Central memory CD4-positive, alpha-beta T cell (primary cell): ENCODE measurements around the gene TPMT.

ENCODE experiments used
- DNase-seq: peaks from one replicate; pipeline ENCODE4 v3.0.0; 2022

The TPMT gene

GRCh38 chr6:18110162-18110561 is 44.7 kb downstream of the TPMT start:
- DNase-seq, result no peak

DNA sequence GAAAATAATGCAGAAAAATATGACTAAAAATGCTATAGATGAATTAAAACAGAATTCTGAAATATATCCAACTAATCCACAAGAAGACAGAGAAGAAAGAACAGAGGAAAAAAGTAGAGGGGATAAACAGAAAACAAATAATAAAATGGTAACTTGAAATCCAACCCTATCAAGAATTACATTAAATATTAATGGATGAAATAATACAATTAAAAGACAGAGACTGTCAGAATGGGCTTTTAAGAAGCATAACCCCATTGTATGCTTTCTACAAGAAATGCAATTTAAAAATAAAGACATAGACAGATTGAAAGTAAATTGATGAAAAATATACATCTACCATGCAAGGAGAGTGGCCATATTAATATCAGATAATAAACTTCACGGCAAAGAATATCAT is 47.8 kb downstream of the TPMT start:
- DNase-seq, result no peak

- DNase-seq, result no peak
Observed at GRCh38 chr6:18102783-18103509, 51.9 kb downstream of the TPMT start.

- no peak for DNase-seq
Observed at GRCh38 chr6:18101873-18102272, 53.0 kb downstream of the TPMT start.

DNA sequence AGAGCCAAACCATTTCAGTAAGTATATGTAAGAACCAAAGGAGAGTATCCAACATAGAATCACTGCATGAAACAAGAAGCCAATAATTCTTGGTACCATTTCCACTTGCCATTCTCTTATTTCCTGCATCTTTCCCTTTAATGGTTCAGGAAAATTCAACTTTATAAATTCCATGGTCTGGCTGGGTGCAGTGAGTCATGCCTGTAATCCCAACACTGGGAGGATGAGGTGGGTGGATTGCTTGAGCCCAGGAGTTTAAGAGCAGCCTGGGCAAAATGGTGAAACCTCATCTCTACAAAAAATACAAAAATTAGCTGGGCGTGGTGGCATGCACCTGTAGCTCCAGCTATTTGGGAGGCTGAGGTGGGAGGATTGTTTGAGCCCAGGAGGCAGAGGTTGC is 53.6 kb downstream of the TPMT start:
- DNase-seq, result no peak

DNA sequence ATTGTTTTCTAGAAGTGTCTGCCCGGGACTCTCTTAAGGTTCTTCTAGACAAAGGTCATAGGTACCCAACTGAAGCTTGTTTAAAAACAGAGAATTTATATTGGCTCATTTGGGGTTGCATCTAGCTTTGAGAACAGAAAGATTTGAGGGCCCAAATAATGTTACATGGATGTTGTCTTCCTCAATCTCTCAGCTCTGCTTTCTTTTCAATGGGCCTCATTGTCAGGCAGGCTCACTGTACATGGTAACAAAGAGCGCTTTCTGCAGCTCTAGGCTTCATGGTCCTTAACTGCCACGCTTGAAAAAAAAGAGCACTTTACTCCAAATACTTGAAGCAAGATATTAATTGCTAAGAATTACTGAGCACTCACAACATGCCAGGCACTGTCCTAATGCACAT is 54.6 kb downstream of the TPMT start:
- no peak for DNase-seq

GRCh38 chr6:18099511-18099910 is 55.4 kb downstream of the TPMT start:
- no peak for DNase-seq

GRCh38 chr6:18096423-18096822 is 58.5 kb downstream of the TPMT start:
- DNase-seq, result no peak

- DNase-seq, result no peak
Observed at GRCh38 chr6:18091382-18091781, 63.5 kb downstream of the TPMT start.

- no peak for DNase-seq
Observed at GRCh38 chr6:18090349-18090786, 64.5 kb downstream of the TPMT start.

DNA sequence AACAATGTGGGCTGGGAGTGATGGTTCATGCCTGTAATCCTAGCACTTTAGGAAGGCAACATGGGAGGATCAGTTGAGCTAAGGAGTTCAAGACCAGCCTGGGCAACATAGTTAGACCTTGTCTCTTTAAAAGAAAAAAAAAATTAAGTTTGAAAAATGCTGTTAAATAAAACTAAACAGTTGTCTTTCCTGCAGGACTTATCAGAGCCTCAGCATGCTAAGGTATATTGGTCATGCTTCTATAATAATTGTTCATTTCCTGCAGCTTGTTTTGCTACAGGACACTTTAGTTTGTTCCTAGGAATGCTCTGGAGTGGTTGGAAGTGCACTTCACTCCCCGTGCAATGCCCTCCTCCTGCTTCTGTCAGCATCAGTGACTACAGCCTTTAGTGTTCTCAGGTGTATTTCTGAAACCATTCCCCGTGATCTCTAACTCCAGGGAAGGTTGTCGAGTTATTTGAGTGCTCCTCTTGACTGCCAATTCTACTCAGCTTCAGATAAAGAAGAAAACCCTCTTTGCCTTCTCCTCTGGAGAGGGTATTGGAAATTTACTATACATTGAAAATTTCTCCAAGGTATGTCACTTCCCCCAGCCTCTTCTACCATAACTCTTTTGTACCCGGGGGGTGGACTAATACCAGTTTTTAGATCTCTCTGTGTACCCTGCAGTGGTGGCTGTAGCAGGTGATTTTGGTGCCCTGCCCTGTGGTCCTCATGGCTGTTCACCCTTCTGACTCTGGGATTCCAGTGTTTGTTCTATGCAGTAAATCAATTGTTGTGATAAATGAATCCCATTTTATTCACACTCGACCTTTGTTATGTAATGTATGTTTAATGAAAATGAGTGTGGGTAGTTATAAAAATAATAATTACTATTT is 66.2 kb downstream of the TPMT start:
- no peak for DNase-seq

DNA sequence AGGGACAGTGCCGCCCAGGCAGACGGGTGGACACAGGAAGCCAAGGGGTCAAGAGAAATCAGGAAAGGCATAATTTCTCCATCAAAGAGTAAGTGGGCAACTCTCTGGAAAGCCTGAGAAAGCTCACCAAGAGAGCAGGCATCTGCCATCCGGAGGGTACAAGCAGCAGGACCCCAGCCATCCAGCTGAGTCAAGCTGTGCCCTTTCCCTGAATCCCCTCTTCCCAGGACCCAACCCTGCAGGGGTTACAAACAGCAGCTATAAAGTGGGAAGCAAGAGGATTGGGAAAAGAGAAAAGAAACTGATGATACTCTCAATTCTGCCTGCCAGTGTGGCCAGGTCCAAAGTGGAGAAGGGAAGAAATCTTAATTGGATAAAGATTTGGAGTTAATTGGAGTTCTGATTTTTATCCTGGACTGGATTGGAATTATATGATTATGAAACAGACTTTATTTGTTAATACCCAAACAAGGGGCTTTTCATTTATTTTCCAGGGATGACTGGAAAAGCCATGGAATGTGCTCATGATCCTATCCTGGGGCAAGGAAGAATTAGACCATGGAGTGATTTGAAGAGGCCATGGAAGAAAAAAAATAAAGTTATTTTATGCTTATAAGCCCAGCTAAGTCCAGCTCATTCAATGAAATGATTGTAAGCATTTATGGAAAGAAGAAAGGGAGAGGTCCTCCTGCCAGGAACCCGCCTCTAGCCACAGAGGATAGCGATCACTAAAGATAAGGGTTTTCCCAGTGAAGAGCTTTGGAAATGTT is 67.3 kb downstream of the TPMT start:
- DNase-seq, result no peak

DNA sequence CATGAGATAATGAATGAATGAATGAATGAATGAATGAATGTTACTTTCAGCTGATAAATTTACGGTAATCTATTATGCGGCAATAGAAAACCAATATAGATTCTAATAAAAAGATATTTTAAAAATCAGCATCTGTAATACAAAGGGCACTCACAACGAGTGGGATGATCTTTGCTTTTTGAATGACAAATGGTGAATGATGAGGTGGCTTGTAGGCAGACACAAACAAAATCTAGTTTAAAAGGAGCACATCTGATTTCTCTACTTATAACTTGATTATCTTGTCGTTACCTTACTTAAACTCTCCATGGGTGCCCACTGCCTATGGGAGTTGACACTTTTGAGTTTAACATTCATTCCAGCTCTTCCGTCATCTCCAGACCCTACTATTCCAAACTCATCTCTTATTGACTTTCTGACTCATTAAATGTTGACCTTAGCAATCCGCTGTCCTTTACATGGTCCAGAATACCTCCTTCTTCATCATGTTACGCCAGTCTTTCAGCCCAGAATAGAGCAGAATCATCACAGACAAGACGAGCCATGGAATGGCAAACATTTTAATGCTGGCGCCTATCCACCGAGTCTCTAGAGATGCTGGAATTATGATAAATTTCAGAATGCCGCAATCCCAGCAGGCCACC is 73.7 kb downstream of the TPMT start:
- DNase-seq, result no peak

DNA sequence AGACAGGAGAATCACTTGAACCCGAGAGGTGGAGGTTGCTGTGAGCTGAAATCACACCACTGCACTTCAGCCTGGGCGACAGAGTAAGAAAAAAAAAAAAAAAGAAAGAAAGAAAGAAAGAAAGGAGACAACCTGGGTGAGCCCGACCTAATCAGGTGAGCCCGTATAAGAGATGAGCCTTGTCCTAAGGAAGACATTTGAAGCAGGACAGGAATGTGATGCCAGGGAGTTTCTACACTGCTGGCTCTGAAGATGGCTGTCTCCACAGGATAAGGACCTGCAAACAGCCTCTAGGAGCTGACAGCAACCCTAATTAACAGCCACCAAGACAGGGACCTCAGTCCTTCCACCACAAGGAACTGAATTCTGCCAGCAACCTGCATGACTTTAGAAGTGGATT is 74.3 kb downstream of the TPMT start:
- no peak for DNase-seq

DNA sequence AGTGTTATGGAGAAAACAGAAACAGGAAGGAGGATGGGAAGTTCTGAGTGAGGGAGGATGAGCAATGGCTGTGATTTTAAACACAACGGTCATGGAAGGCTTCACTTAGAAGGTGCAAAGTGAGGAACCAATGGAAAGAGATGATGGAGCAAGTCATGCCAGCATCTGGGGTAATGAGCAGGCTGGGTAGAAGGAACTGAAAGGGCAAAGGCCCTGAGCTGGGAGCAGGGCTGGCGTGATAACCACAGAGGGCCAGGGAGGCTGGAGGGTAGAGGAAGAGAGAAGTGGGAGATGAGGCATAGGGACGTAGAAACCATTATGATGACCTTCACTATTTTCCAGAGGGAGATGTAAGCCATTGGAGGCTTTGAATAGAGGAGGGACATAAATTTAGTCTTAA is 76.0 kb downstream of the TPMT start:
- no peak for DNase-seq
